GM12865 (cell line): ENCODE data around the gene INSRR.

Experiments
- DNase-seq: peaks from one replicate; pipeline ENCODE4 v3.0.0; 2010; ENCODE audit warnings: low read depth
- H3K4me3 ChIP-seq: 2 replicates; pipeline ENCODE4 v1.5.1; 2011; ENCODE audit warnings: mild to moderate bottlenecking, low read depth, low read length, control low read depth
- CTCF ChIP-seq: IDR thresholded peaks from 2 replicates; pipeline ENCODE4 v1.5.1; 2011; ENCODE audit warnings: low read length, control low read depth, low read depth, inconsistent platforms; ENCODE audit not compliant: insufficient read depth; ENCODE audit errors: missing control alignments

Gene INSRR

GRCh38 chr1:156858959-156859522 lies at the start of gene INSRR:
TSS of gene INSRR (minus strand) at chr1:156859117. CDS start at chr1:156858621, 496 bp downstream.
- no peak for TF ChIP-seq CTCF
- no peak for DNase-seq
- no peak within 1 kb of the TSS; the same call in 1 of the 2 replicates for H3K4me3 ChIP-seq

- no peak for TF ChIP-seq CTCF
- no peak overlapping the region for H3K4me3 ChIP-seq
- no peak for DNase-seq
Observed at GRCh38 chr1:156908541-156908940, 49.6 kb upstream of the INSRR start.

- no peak for TF ChIP-seq CTCF
- DNase-seq = no peak
Observed at GRCh38 chr1:156906206-156906906, 47.4 kb upstream of the INSRR start.

GRCh38 chr1:156905651-156906050 lies 46.7 kb upstream of the INSRR start:
- no peak for DNase-seq
- no peak overlapping the region for H3K4me3 ChIP-seq
- TF ChIP-seq CTCF = no peak

More at GRCh38 chr1:156906206-156906906, 47.4 kb upstream of the INSRR start:
- no peak overlapping the region for H3K4me3 ChIP-seq

- DNase-seq = no peak
- TF ChIP-seq CTCF = no peak
- H3K4me3 ChIP-seq = no peak overlapping the region
Observed at GRCh38 chr1:156905176-156905575, 46.3 kb upstream of the INSRR start.

- TF ChIP-seq CTCF = no peak
- no peak overlapping the region for H3K4me3 ChIP-seq
- DNase-seq = no peak
Observed at GRCh38 chr1:156904187-156904959, 45.5 kb upstream of the INSRR start.
